ENCODE measurements around the gene CAST. TPM values are rescaled to one million over a fixed set of nuclear protein-coding genes. Genes with fewer than 3 reads are reported as not detected.

CAST gene
- total RNA-seq, 1 experiment from 2014 or later = 52.3 TPM

DNA sequence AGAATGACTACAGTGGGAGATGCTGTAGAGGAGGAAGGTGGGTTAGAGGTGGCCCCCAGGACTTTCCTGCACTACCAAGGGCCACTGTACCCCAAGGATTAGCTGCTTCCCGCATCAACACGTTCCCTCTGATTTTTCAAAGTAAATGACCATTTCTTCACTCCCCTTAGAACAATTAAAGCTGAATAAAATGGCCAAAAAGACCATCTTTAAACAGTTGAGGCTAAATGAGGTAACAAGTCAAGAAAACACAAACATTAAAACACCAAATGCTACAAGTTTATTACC is 146.3 kb downstream of the CAST start:
- no peaks in the 10 kb centered on the region for H3K79me2 ChIP-seq (ENCODE audit: insufficient read depth, low read length)
- DNase-seq = no peak
- no peak overlapping the region for H2BK5ac ChIP-seq (ENCODE audit: insufficient read length, low read length)
- no peak overlapping the region for H2BK20ac ChIP-seq (ENCODE audit: low read depth, low read length, poor library complexity, severe bottlenecking)
- H3K27me3 ChIP-seq (ENCODE audit: insufficient read depth, low read length) = no peaks in the 10 kb centered on the region
- no peak overlapping the region for H3K56ac ChIP-seq (ENCODE audit: insufficient read length, low read depth, low read length)
- Mint-ChIP-seq H3K4me1 (peaks cover 21 to 22% of the 10 kb centered on the region in 2 experiments), H3K9me3 (no peaks in the 10 kb centered on the region; a peak in 1 of 5 replicates), H3K27ac (peak overlapping the region in 1 of 3 experiments; percentile 97; a peak in 2 of 7 replicates), H3K4me3 (peak overlapping the region; percentile 92 to 98), H3K36me3 (ENCODE audit: insufficient read depth in 1 of 3, low read depth in 3 of 3) (no peaks in the 10 kb centered on the region), H3K27me3 (ENCODE audit: low read depth) (peaks cover 17% of the 10 kb centered on the region)
- no peaks in the 10 kb centered on the region for H4K20me1 ChIP-seq (ENCODE audit: control insufficient read depth, insufficient read depth, insufficient read length)
- H4K8ac ChIP-seq (replicated peaks; ENCODE audit: insufficient read length, low read depth, low read length) = no peak overlapping the region
- WGBS (ENCODE audit: extremely low coverage, insufficient read length, low lambda C conversion rate) = no CpG with 5 or more reads among the region's 2 CpGs
- H3K23me2 ChIP-seq (ENCODE audit: insufficient read length, low read depth, low read length, poor library complexity, severe bottlenecking) = peaks cover 5% of the 10 kb centered on the region
- no peak overlapping the region for H2BK12ac ChIP-seq (ENCODE audit: insufficient read length, low read depth, low read length)
- H2AFZ ChIP-seq (ENCODE audit: low read length) = peak overlapping the region; percentile 88
- H4K91ac ChIP-seq (ENCODE audit: insufficient read length, low read depth, low read length) = no peak overlapping the region
- H3K4ac ChIP-seq (ENCODE audit: low read depth, low read length) = no peak overlapping the region
- H3K23ac ChIP-seq (ENCODE audit: insufficient read length, low read depth, low read length) = no peak overlapping the region
- peak overlapping the region; percentile 12 for H3K9ac ChIP-seq (ENCODE audit: extremely low read depth, insufficient read length, low read length)
- H4K5ac ChIP-seq (ENCODE audit: insufficient read length, low read depth, low read length) = no peak overlapping the region
- no peaks in the 10 kb centered on the region for H3K9me3 ChIP-seq (ENCODE audit: control insufficient read depth, low read depth, low read length)
- no peak overlapping the region for H2BK120ac ChIP-seq (ENCODE audit: low read depth, low read length, poor library complexity, severe bottlenecking)
- H3K27ac ChIP-seq (ENCODE audit: insufficient read length, low read depth, low read length) = no peak overlapping the region
- no peak overlapping the region for H3K14ac ChIP-seq (ENCODE audit: insufficient read depth, low read length)
- TF ChIP-seq, protein P1, sequence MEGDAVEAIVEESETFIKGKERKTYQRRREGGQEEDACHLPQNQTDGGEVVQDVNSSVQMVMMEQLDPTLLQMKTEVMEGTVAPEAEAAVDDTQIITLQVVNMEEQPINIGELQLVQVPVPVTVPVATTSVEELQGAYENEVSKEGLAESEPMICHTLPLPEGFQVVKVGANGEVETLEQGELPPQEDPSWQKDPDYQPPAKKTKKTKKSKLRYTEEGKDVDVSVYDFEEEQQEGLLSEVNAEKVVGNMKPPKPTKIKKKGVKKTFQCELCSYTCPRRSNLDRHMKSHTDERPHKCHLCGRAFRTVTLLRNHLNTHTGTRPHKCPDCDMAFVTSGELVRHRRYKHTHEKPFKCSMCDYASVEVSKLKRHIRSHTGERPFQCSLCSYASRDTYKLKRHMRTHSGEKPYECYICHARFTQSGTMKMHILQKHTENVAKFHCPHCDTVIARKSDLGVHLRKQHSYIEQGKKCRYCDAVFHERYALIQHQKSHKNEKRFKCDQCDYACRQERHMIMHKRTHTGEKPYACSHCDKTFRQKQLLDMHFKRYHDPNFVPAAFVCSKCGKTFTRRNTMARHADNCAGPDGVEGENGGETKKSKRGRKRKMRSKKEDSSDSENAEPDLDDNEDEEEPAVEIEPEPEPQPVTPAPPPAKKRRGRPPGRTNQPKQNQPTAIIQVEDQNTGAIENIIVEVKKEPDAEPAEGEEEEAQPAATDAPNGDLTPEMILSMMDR (conservative IDR thresholded peaks at IDR 0.05) = no peak
- H2AK5ac ChIP-seq (ENCODE audit: insufficient read length, low read length) = no peak overlapping the region
- H3T11ph ChIP-seq (ENCODE audit: low read length) = no peak overlapping the region
- no peak overlapping the region for H2BK15ac ChIP-seq (ENCODE audit: low read depth, low read length)
- no peaks in the 10 kb centered on the region for H3K79me1 ChIP-seq (ENCODE audit: insufficient read depth, low read depth, low read length, poor library complexity, severe bottlenecking)
- peak overlapping the region; percentile 36 for H3K4me2 ChIP-seq (ENCODE audit: insufficient read depth, insufficient read length, low read length)
- H3K4me1 ChIP-seq (ENCODE audit: insufficient read depth, low read length) = no peaks in the 10 kb centered on the region
- no peak overlapping the region for H3K18ac ChIP-seq (ENCODE audit: insufficient read length, low read depth, low read length)

All from H9 (cell line).